ENCODE data around the gene PRSS37. TPM values are rescaled to one million over a fixed set of nuclear protein-coding genes. Genes with fewer than 3 reads are reported as not detected.
"Not testable (repeated sequence)": the region's sequence is repeated elsewhere in the genome, so short reads cannot be mapped to it uniquely, and the experiment has no call there.

The PRSS37 gene
- total and polyA plus RNA-seq, 2 of the 8 experiments (the other 6 are each of a cell fraction or from before 2014, with no cell fraction given) = not detected

DNA sequence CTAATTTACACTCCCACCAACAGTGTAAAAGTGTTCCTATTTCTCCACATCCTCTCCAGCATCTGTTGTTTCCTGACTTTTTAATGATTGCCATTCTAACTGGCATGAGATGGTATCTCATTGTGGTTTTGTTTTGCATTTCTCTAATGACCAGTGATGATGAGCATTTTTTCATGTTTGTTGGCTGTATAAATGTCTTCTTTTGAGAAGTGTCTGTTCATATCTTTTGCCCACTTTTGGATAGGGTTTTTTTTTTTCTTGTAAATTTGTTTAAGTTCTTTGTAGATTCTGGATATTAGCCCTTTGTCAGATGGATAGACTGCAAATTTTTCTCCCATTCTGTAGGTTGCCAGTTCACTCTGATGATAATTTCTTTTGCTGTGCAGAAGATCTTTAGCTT lies 18.9 kb downstream of the PRSS37 start:
- H2BK5ac ChIP-seq (ENCODE audit: low read depth, low read length); H3K79me1 ChIP-seq (ENCODE audit: low read depth, low read length); H3K79me2 ChIP-seq (ENCODE audit: control insufficient read depth in 1 of 2, insufficient read depth in 2 of 2, low read length in 2 of 2); H4K8ac ChIP-seq (ENCODE audit: extremely low read depth, insufficient read depth, low read length); H3K4me1 ChIP-seq (replicated peaks in 1 of 4; ENCODE audit: control insufficient read depth in 3 of 4, insufficient read depth in 4 of 4, low read length in 3 of 4); H3K23ac ChIP-seq (ENCODE audit: insufficient read length); H3K4ac ChIP-seq (replicated peaks; ENCODE audit: insufficient read length, low read depth, low read length); H3K27ac ChIP-seq (ENCODE audit: low read depth, low read length); H2BK120ac ChIP-seq (replicated peaks; ENCODE audit: low read depth, low read length); H2BK20ac ChIP-seq (ENCODE audit: low read length); H3K9ac ChIP-seq (replicated peaks in 1 of 4; ENCODE audit: extremely low read depth in 1 of 4, low read depth in 3 of 4, low read length in 3 of 4); H3K4me2 ChIP-seq (ENCODE audit: insufficient read depth in 1 of 2, low read depth in 2 of 2, low read length in 2 of 2); H3K14ac ChIP-seq (ENCODE audit: insufficient read length); FAIRE-seq; H4K20me1 ChIP-seq (replicated peaks in 1 of 2; ENCODE audit: control insufficient read depth in 1 of 2, insufficient read depth in 2 of 2, low read length in 2 of 2); CTCF ChIA-PET (ENCODE audit: partially characterized antibody); H3K18ac ChIP-seq (ENCODE audit: extremely low read depth, low read length); H2BK12ac ChIP-seq (ENCODE audit: low read depth, low read length); H3K36me3 ChIP-seq (ENCODE audit: control insufficient read depth in 2 of 4, insufficient read depth in 4 of 4, low read length in 3 of 4); H4K5ac ChIP-seq (ENCODE audit: insufficient read length, low read depth, low read length); H3K27me3 ChIP-seq (replicated peaks in 1 of 4; ENCODE audit: control insufficient read depth in 3 of 4, extremely low read depth in 1 of 4, insufficient read depth in 3 of 4, low read length in 3 of 4); H4K91ac ChIP-seq (replicated peaks; ENCODE audit: insufficient read length, low read length); H3K56ac ChIP-seq (replicated peaks; ENCODE audit: insufficient read length, low read depth, low read length); DNase-seq (ENCODE audit: low read depth in 1 of 2, low spot score in 2 of 2); H3K23me2 ChIP-seq (ENCODE audit: low read depth, low read length); H2BK15ac ChIP-seq (ENCODE audit: low read length); H3K4me3 ChIP-seq (ENCODE audit: extremely low read depth in 1 of 4, insufficient read depth in 2 of 4, low read depth in 3 of 4, low read length in 4 of 4); POLR2A ChIA-PET (ENCODE audit: partially characterized antibody); H2AK5ac ChIP-seq (ENCODE audit: low read depth, low read length); H3K9me3 ChIP-seq (ENCODE audit: insufficient read depth in 2 of 2, low read depth in 1 of 2, low read length in 1 of 2); H2AFZ ChIP-seq (ENCODE audit: low read length): not testable (repeated sequence)
